ENCODE results near the gene LTB4R2. TPM values are rescaled to one million over a fixed set of nuclear protein-coding genes. Genes with fewer than 3 reads are reported as not detected.

Gene LTB4R2, protein sequence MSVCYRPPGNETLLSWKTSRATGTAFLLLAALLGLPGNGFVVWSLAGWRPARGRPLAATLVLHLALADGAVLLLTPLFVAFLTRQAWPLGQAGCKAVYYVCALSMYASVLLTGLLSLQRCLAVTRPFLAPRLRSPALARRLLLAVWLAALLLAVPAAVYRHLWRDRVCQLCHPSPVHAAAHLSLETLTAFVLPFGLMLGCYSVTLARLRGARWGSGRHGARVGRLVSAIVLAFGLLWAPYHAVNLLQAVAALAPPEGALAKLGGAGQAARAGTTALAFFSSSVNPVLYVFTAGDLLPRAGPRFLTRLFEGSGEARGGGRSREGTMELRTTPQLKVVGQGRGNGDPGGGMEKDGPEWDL
- polyA plus RNA-seq (2013, experiment 1 of 2), result 5.5 TPM
- 4.3 TPM for polyA plus RNA-seq (2013, experiment 2 of 2)

DNA sequence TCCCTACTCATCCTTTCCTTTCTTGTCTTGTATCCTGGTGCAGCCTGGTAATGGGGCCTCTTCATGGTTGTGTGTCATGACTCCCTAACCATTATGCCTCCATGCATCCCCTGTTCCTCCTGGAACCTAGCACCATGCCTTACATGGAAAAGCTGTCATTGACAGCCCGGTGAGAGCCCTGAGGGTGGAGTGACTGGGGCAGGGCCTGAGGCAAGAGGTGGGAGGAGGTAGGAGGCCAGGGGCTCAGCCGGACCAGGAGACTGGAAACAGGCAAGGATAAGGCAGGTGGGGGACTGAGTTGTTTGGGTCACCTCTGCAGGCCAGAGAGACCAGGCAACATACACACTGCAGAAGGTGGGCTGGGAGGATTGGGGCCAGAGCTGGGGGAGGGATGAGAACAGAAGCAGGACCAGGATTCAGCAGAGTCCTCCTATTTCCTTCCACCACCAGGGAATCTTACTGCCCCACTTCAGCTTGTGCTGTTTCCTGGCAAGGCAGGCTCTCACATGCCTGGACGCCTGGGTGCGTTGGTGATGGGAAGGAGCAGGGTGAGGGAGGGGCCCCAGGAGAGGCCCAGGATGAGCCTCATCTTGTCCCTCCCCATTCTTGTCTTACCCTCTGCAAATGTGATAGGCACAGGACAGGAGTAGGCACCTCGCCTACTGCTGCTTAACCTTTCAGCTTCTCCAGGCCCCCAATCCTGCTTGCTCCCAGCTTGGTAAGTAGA, at the start of gene LTB4R2:
Gene LTB4R2, plus strand, starts transcription at position 603 of the 727 bp plus-strand sequence. CDS start 525 bp downstream, outside the sequence.
- H3K27ac ChIP-seq (ENCODE audit: low read depth, low read length, severe bottlenecking), result no peak within 1 kb of the TSS
- H3K36me3 ChIP-seq (ENCODE audit: control insufficient read depth, insufficient read depth, low read length), result peaks cover 62% of the 10 kb centered on the region
- no peaks in the 10 kb centered on the region for H3K4me1 ChIP-seq (ENCODE audit: control insufficient read depth, insufficient read depth, low read length, poor library complexity, severe bottlenecking)
- H3K4me3 ChIP-seq (ENCODE audit: extremely low read depth, insufficient read depth, low read length, poor library complexity, severe bottlenecking), result no peak within 1 kb of the TSS
- H3K9me3 ChIP-seq (ENCODE audit: control insufficient read depth, low read length), result no peaks in the 10 kb centered on the region
- WGBS, 2 experiments (ENCODE audit: insufficient coverage in 2 of 2), result 96 to 100% methylated on average over 2 to 5 of the region's 5 CpGs

DNA sequence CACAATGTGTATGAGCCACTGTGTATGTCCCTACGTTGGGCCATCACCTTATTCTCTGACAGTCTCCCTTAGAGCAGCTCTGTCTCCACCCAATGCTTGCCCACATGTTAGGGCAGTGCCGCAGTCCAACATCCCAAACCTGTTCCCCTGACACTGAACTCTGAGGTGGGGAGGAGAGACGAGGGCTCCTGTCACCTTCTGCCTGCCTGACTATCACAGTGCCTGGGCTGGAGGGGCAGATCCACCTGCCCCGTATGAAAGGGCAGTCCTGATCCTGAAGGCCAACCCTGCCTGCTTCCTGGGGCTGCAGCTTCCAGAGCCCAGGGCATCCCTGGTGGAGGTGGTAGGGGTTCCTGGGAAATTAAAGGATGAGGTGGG, 49.2 kb upstream of the LTB4R2 start:
- WGBS, 2 experiments (ENCODE audit: insufficient coverage in 2 of 2), result 60 to 76% methylated on average over 1 to 3 of the region's 4 CpGs
- Histone ChIP-seq H3K4me3 (ENCODE audit: extremely low read depth, insufficient read depth, low read length, poor library complexity, severe bottlenecking) (no peak overlapping the region), H3K4me1 (ENCODE audit: control insufficient read depth, insufficient read depth, low read length, poor library complexity, severe bottlenecking) (peaks cover 3% of the 10 kb centered on the region), H3K9me3 (ENCODE audit: control insufficient read depth, low read length) (no peaks in the 10 kb centered on the region), H3K27ac (ENCODE audit: low read depth, low read length, severe bottlenecking) (no peak overlapping the region), H3K36me3 (ENCODE audit: control insufficient read depth, insufficient read depth, low read length) (peaks cover 4% of the 10 kb centered on the region)

DNA sequence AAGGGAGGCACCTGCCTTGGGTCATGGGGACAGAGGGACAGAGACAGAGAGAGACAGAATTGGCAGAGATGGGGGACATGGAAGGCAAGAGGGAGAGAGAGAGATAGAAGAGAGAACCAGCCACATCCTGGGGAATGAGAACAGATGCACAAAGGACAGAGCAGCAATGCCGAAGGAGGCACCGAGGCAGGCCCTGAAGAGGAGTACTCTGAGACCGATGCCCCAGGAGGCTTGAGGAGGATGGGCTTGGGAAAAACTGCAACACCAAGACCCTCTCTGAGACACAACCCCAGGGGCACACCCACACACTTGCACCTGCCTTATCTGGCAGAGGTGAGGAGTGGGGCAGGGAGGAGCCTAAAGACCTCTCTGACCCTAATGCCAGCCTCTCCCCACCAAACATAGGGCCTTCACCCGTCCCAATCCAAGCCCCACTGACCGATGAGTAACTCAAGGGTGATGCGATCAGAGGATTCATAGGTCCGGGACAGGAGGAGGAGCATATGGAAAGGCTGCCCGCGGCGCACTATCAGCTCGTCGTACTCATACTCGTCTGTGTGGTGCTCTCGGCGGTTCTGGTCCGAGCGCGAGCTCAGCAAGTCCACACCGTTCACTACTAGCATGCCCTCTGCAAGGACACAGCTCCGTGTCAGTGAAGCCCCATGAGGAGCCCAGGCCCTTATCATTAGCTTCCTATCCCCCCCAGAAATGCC, 48.5 kb upstream of the LTB4R2 start:
- H3K27ac ChIP-seq (ENCODE audit: low read depth, low read length, severe bottlenecking), result no peak overlapping the region
- H3K4me3 ChIP-seq (ENCODE audit: extremely low read depth, insufficient read depth, low read length, poor library complexity, severe bottlenecking), result no peak overlapping the region
- peaks cover 3% of the 10 kb centered on the region for H3K4me1 ChIP-seq (ENCODE audit: control insufficient read depth, insufficient read depth, low read length, poor library complexity, severe bottlenecking)
- no peaks in the 10 kb centered on the region for H3K9me3 ChIP-seq (ENCODE audit: control insufficient read depth, low read length)
- WGBS, 2 experiments (ENCODE audit: insufficient coverage in 2 of 2), result 87 to 94% methylated on average over 18 to 20 of the region's 20 CpGs
- peaks cover 8% of the 10 kb centered on the region for H3K36me3 ChIP-seq (ENCODE audit: control insufficient read depth, insufficient read depth, low read length)

- 91 to 93% methylated on average over 17 to 19 of the region's 19 CpGs for WGBS, 2 experiments (ENCODE audit: insufficient coverage in 2 of 2)
- Histone ChIP-seq H3K4me1 (ENCODE audit: control insufficient read depth, insufficient read depth, low read length, poor library complexity, severe bottlenecking) (peaks cover 3% of the 10 kb centered on the region), H3K4me3 (ENCODE audit: extremely low read depth, insufficient read depth, low read length, poor library complexity, severe bottlenecking) (no peak overlapping the region)
Observed at GRCh38 chr14:24261969-24262327, 48.0 kb upstream of the LTB4R2 start.

DNA sequence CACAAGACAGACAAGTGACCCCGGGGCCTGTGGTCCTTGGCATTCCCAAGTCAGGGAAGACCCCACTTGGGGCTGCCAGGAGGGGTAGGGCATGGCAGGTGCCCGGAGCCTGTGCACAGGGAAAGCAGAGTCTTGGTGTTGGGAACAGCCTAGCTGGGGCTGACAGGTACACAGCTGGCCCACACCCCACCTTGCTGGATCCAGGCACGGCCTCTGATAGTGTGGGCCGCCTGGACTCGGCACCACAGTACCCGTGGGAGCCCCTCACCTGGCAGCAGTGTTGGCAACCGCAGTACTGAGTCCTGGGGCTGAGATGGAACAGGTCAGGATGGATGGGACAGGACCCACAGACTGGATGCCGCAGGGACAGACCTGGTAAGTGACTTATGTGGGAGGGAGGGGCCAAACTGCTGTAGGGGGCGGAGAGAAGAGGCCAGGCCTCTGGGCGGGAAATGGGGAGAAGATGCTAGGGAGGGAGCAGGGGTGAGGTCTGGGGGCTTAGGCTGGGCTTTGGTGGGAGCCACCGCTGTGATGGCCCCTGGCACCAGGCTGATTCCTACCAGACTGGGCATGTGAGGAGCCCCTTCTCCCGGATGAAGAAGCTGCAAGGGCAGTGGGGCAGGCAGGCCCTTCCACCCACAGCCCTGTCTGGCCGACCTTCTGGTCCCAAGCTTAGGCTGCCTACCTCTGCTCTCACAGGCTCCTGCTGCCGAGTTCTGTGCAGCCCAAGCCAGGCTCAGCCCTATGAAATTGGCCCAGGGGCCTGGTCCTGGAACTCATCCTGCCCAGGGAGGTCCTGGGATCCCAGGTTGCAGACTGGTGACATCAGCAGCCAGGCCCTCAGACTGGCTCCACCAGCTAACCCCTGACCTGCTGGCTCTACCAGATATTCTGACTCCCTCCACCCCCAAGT, 46.9 kb upstream of the LTB4R2 start, which contains the start of gene TGM1:
Gene TGM1, minus strand, starts transcription at position 357 of the 913 bp plus-strand sequence. CDS start 825 bp downstream, outside the sequence.
- 70 to 79% methylated on average over 8 to 11 of the region's 14 CpGs for WGBS, 2 experiments (ENCODE audit: insufficient coverage in 2 of 2)
- Histone ChIP-seq H3K4me3 (ENCODE audit: extremely low read depth, insufficient read depth, low read length, poor library complexity, severe bottlenecking) (no peak within 1 kb of the TSS), H3K9me3 (ENCODE audit: control insufficient read depth, low read length) (no peaks in the 10 kb centered on the region), H3K4me1 (ENCODE audit: control insufficient read depth, insufficient read depth, low read length, poor library complexity, severe bottlenecking) (peaks cover 3% of the 10 kb centered on the region), H3K36me3 (ENCODE audit: control insufficient read depth, insufficient read depth, low read length) (peaks cover 12% of the 10 kb centered on the region), H3K27ac (ENCODE audit: low read depth, low read length, severe bottlenecking) (no peak within 1 kb of the TSS)

More at GRCh38 chr14:24261969-24262327, 48.0 kb upstream of the LTB4R2 start:
- Histone ChIP-seq H3K27ac (ENCODE audit: low read depth, low read length, severe bottlenecking) (no peak overlapping the region), H3K9me3 (ENCODE audit: control insufficient read depth, low read length) (no peaks in the 10 kb centered on the region), H3K36me3 (ENCODE audit: control insufficient read depth, insufficient read depth, low read length) (peaks cover 12% of the 10 kb centered on the region)

GRCh38 chr14:24263848-24264247, 46.1 kb upstream of the LTB4R2 start:
- Histone ChIP-seq H3K4me3 (ENCODE audit: extremely low read depth, insufficient read depth, low read length, poor library complexity, severe bottlenecking) (no peak overlapping the region), H3K36me3 (ENCODE audit: control insufficient read depth, insufficient read depth, low read length) (peaks cover 11% of the 10 kb centered on the region), H3K4me1 (ENCODE audit: control insufficient read depth, insufficient read depth, low read length, poor library complexity, severe bottlenecking) (peaks cover 3% of the 10 kb centered on the region), H3K9me3 (ENCODE audit: control insufficient read depth, low read length) (no peaks in the 10 kb centered on the region), H3K27ac (ENCODE audit: low read depth, low read length, severe bottlenecking) (no peak overlapping the region)
- 87 to 100% methylated on average over 3 of the region's 6 CpGs for WGBS, 2 experiments (ENCODE audit: insufficient coverage in 2 of 2)

DNA sequence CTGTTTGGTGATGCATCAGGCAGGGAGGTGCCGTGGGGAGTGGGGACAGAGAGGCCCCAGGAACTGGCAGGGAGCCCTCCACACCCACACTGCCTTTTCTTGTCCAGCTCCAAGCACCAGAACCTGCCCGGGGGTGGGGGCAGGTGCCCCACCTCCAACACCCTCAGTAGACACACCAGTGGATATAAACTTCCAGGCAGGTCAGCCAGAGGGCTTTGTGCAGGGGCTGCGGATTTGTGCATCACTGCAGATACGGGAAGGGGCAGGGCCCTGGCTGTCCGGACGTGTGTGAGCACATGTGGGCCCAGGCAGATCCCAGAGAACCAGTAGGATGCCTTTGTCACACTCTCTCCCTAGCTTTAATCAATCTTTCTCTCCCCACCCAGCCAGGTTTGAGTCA, 45.6 kb upstream of the LTB4R2 start:
- Histone ChIP-seq H3K4me1 (ENCODE audit: control insufficient read depth, insufficient read depth, low read length, poor library complexity, severe bottlenecking) (peaks cover under 1% of the 10 kb centered on the region), H3K27ac (ENCODE audit: low read depth, low read length, severe bottlenecking) (no peak overlapping the region), H3K9me3 (ENCODE audit: control insufficient read depth, low read length) (no peaks in the 10 kb centered on the region), H3K36me3 (ENCODE audit: control insufficient read depth, insufficient read depth, low read length) (peaks cover 16% of the 10 kb centered on the region), H3K4me3 (ENCODE audit: extremely low read depth, insufficient read depth, low read length, poor library complexity, severe bottlenecking) (no peak overlapping the region)
- 90 to 91% methylated on average over 5 to 6 of the region's 6 CpGs for WGBS, 2 experiments (ENCODE audit: insufficient coverage in 2 of 2)

GRCh38 chr14:24266344-24267244, 43.3 kb upstream of the LTB4R2 start:
- WGBS, 2 experiments (ENCODE audit: insufficient coverage in 2 of 2), result 96 to 98% methylated on average over 15 to 17 of the region's 18 CpGs
- no peak overlapping the region for H3K27ac ChIP-seq (ENCODE audit: low read depth, low read length, severe bottlenecking)
- H3K4me3 ChIP-seq (ENCODE audit: extremely low read depth, insufficient read depth, low read length, poor library complexity, severe bottlenecking), result no peak overlapping the region
- H3K9me3 ChIP-seq (ENCODE audit: control insufficient read depth, low read length), result no peaks in the 10 kb centered on the region
- H3K36me3 ChIP-seq (ENCODE audit: control insufficient read depth, insufficient read depth, low read length), result peaks cover 16% of the 10 kb centered on the region
- H3K4me1 ChIP-seq (ENCODE audit: control insufficient read depth, insufficient read depth, low read length, poor library complexity, severe bottlenecking), result no peaks in the 10 kb centered on the region

GRCh38 chr14:24267516-24267915, 42.4 kb upstream of the LTB4R2 start:
- WGBS, 2 experiments (ENCODE audit: insufficient coverage in 2 of 2), result 95 to 98% methylated on average over 9 of the region's 9 CpGs
- Histone ChIP-seq H3K4me1 (ENCODE audit: control insufficient read depth, insufficient read depth, low read length, poor library complexity, severe bottlenecking) (no peaks in the 10 kb centered on the region), H3K4me3 (ENCODE audit: extremely low read depth, insufficient read depth, low read length, poor library complexity, severe bottlenecking) (no peak overlapping the region), H3K27ac (ENCODE audit: low read depth, low read length, severe bottlenecking) (no peak overlapping the region), H3K36me3 (ENCODE audit: control insufficient read depth, insufficient read depth, low read length) (peaks cover 16% of the 10 kb centered on the region), H3K9me3 (ENCODE audit: control insufficient read depth, low read length) (no peaks in the 10 kb centered on the region)
